GM21529 (cell line): ENCODE data around the gene CHST6.
"Not testable (repeated sequence)": the region's sequence is repeated elsewhere in the genome, so short reads cannot be mapped to it uniquely, and the experiment has no call there.

Experiments
- ATAC-seq: cut with Tn5 transposase; IDR thresholded peaks from one replicate; pipeline ENCODE4 v1.9.1; 2021; ENCODE audit not compliant: unreplicated experiment

Gene CHST6

GRCh38 chr16:75477680-75478473, 17.4 kb downstream of the CHST6 start:
- no peak for ATAC-seq

- ATAC-seq: no peak
Observed at GRCh38 chr16:75476817-75477216, 18.4 kb downstream of the CHST6 start.

- ATAC-seq: no peak
Observed at GRCh38 chr16:75475420-75475847, 19.8 kb downstream of the CHST6 start.

- no peak for ATAC-seq
Observed at GRCh38 chr16:75472908-75473877, 22.0 kb downstream of the CHST6 start.

GRCh38 chr16:75471723-75472633, 23.3 kb downstream of the CHST6 start:
- ATAC-seq: peak; percentile 85

- ATAC-seq: no peak
Observed at GRCh38 chr16:75466760-75467159, 28.5 kb downstream of the CHST6 start.

- peak; percentile 90 for ATAC-seq
Observed at GRCh38 chr16:75464122-75464918, 30.9 kb downstream of the CHST6 start, which contains the start of gene TMEM170A. Gene TMEM170A (minus strand): TSS chr16:75464689. CDS start chr16:75464600, 89 bp downstream.

GRCh38 chr16:75463389-75464121, 31.7 kb downstream of the CHST6 start:
- peak; percentile 14 for ATAC-seq

GRCh38 chr16:75462806-75463205, 32.4 kb downstream of the CHST6 start:
- peak; percentile 16 for ATAC-seq

- no peak for ATAC-seq
Observed at GRCh38 chr16:75461575-75461974, 33.7 kb downstream of the CHST6 start.

GRCh38 chr16:75460446-75460845, 34.8 kb downstream of the CHST6 start:
- ATAC-seq: no peak

GRCh38 chr16:75459691-75460090, 35.5 kb downstream of the CHST6 start:
- ATAC-seq: no peak

- ATAC-seq: no peak
Observed at GRCh38 chr16:75458439-75458838, 36.8 kb downstream of the CHST6 start.

GRCh38 chr16:75458029-75458428, 37.2 kb downstream of the CHST6 start:
- ATAC-seq: no peak

- no peak for ATAC-seq
Observed at GRCh38 chr16:75457485-75458021, 37.7 kb downstream of the CHST6 start.

- ATAC-seq: no peak
Observed at GRCh38 chr16:75456971-75457370, 38.3 kb downstream of the CHST6 start.

GRCh38 chr16:75456486-75456885, 38.8 kb downstream of the CHST6 start:
- ATAC-seq: not testable (repeated sequence)

- ATAC-seq: no peak
Observed at GRCh38 chr16:75455677-75456076, 39.6 kb downstream of the CHST6 start.
